Right lung (tissue), 10 donors: ENCODE results near the gene PDGFD. TPM values are rescaled to one million over a fixed set of nuclear protein-coding genes. Genes with fewer than 3 reads are reported as not detected.

ENCODE experiments used
- DNase-seq, 2 donors: peaks; one replicate each; pipeline ENCODE4 v3.0.0-alpha.2; 2013
- long read RNA-seq, 8 donors: transcript quantifications; one replicate each; lab custom pipeline, GENCODE V29; 2026
- polyA plus RNA-seq, 5 donors: library from polyadenylated mRNA; unstranded; fragments of 120-200 nt; gene quantifications; one replicate each; pipeline versions ENCODE4 v1.2.1 to v1.2.3, GENCODE V29; 2013; ENCODE audit warnings: inconsistent platforms in 1 of 5, low replicate concordance in 1 of 5; ENCODE audit not compliant: insufficient read length in 5 of 5, insufficient read depth in 1 of 5

PDGFD gene
- polyA plus RNA-seq = 1 to 10 TPM; 4.3 to 7.6 (median 6.0) TPM
- long read RNA-seq, donor 1, partial matches to known transcripts = 0 of 3 reads
- long read RNA-seq, donor 1, other reads (novel, unspliced or antisense) = 0 of 3 reads
- long read RNA-seq, donor 2, full-length matches to known transcripts = 3 of 3 reads
- long read RNA-seq, donor 2, partial matches to known transcripts = 0 of 3 reads
- long read RNA-seq, donor 2, other reads (novel, unspliced or antisense) = 0 of 3 reads
- long read RNA-seq, donor 3, partial matches to known transcripts = 0 of 1 reads
- long read RNA-seq, donor 3, other reads (novel, unspliced or antisense) = 0 of 1 reads
- long read RNA-seq, donor 4, partial matches to known transcripts = 0 of 1 reads
- long read RNA-seq, donor 4, other reads (novel, unspliced or antisense) = 0 of 1 reads
- long read RNA-seq, donor 5 = 0 reads
- long read RNA-seq, donor 6 = 0 reads
- long read RNA-seq, donor 7, partial matches to known transcripts = 0 of 3 reads
- long read RNA-seq, donor 7, other reads (novel, unspliced or antisense) = 0 of 3 reads
- long read RNA-seq, donor 8 = 0 reads

GRCh38 chr11:104164028-104164520 lies at the start of gene PDGFD:
PDGFD (minus strand) TSS chr11:104164147.
- peak; percentile 55 to 59 for DNase-seq

GRCh38 chr11:104206936-104207335 lies 43.0 kb upstream of the PDGFD start:
- no peak for DNase-seq

- DNase-seq = no peak
Observed at GRCh38 chr11:104205838-104206237, 41.9 kb upstream of the PDGFD start.

GRCh38 chr11:104200688-104201087 lies 36.7 kb upstream of the PDGFD start:
- DNase-seq = no peak

GRCh38 chr11:104199053-104199452 lies 35.1 kb upstream of the PDGFD start:
- no peak for DNase-seq

GRCh38 chr11:104198576-104198975 lies 34.6 kb upstream of the PDGFD start:
- no peak for DNase-seq

GRCh38 chr11:104191124-104191523 lies 27.2 kb upstream of the PDGFD start:
- no peak for DNase-seq

GRCh38 chr11:104183593-104183992 lies 19.6 kb upstream of the PDGFD start:
- DNase-seq = no peak

GRCh38 chr11:104175769-104176168 lies 11.8 kb upstream of the PDGFD start:
- DNase-seq = no peak

GRCh38 chr11:104169091-104169490 lies 5.1 kb upstream of the PDGFD start:
- DNase-seq = no peak

GRCh38 chr11:104165014-104165413 lies 1.1 kb upstream of the PDGFD start:
- DNase-seq = no peak

- peak in 1 of 2 donors; percentile 6 for DNase-seq
Observed at GRCh38 chr11:104163100-104164027, 583 bp downstream of the PDGFD start.

GRCh38 chr11:104161751-104162450 lies 2.0 kb downstream of the PDGFD start:
- no peak for DNase-seq

GRCh38 chr11:104159356-104159755 lies 4.6 kb downstream of the PDGFD start:
- no peak for DNase-seq

GRCh38 chr11:104155375-104155774 lies 8.6 kb downstream of the PDGFD start:
- no peak for DNase-seq

GRCh38 chr11:104154296-104154695 lies 9.7 kb downstream of the PDGFD start:
- DNase-seq = no peak

- no peak for DNase-seq
Observed at GRCh38 chr11:104152941-104153505, 10.9 kb downstream of the PDGFD start.

- no peak for DNase-seq
Observed at GRCh38 chr11:104151404-104152204, 12.3 kb downstream of the PDGFD start.

- no peak for DNase-seq
Observed at GRCh38 chr11:104148706-104149105, 15.2 kb downstream of the PDGFD start.

GRCh38 chr11:104148074-104148473 lies 15.9 kb downstream of the PDGFD start:
- DNase-seq = no peak
